Motor neuron (in vitro differentiated cells): Measurements from ENCODE around the gene AP5S1. TPM values are rescaled to one million over a fixed set of nuclear protein-coding genes. Genes with fewer than 3 reads are reported as not detected.
"Not testable (repeated sequence)": the region's sequence is repeated elsewhere in the genome, so short reads cannot be mapped to it uniquely, and the experiment has no call there.

Experiments
- ATAC-seq, 8 experiments: fragments of 200-7000 bp; cut with Tn5 transposase; replicated peaks in 6 of 8; 2 replicates each; pipeline ENCODE4 v1.8.0; 2021; ENCODE audit warnings: mild to moderate bottlenecking in 8 of 8, moderate library complexity in 8 of 8
- H3K27ac ChIP-seq, 2 donors: fragments of 250-450 bp; sonication (Bioruptor Pico); 2 replicates each; pipeline ENCODE4 v1.9.0; 2021; ENCODE audit warnings: antibody characterized with exemption in 2 of 2, mild to moderate bottlenecking in 2 of 2, moderate library complexity in 1 of 2
- H3K4me1 ChIP-seq, 2 donors: fragments of 250-450 bp; sonication (Bioruptor Pico); replicated peaks in 1 of 2; 2 replicates each; pipeline ENCODE4 v1.6.1; 2021; ENCODE audit warnings: antibody characterized with exemption in 2 of 2, mild to moderate bottlenecking in 2 of 2, moderate library complexity in 1 of 2
- H3K4me3 ChIP-seq, 5 donors: fragments of 250-450 bp; sonication (Bioruptor Pico); 2 replicates each; pipeline ENCODE4 v1.9.0; 2021; ENCODE audit warnings: antibody characterized with exemption in 5 of 5, mild to moderate bottlenecking in 5 of 5, moderate library complexity in 4 of 5
- WGBS, 10 experiments: fragments of 450-650 bp; shearing (Covaris generic); methylation state at CpG; one replicate each; pipeline ENCODE4 v1.0.0; 2022; 5-methylcytosine and 5-hydroxymethylcytosine counted together
- in situ Hi-C, 9 experiments: fragments of 400-800 bp; cut with MboI; loops; one replicate each; pipeline ENCODE4 v1.15.0; 2021; ENCODE audit warnings: low sequenced_read_pairs in 9 of 9, low pct_unique_long_range_greater_than_20kb in 2 of 9; ENCODE audit not compliant: unreplicated experiment in 9 of 9
- total RNA-seq, 8 experiments: library from RNA; unstranded; fragments of 300-600 nt; gene quantifications; 2 replicates each; pipeline versions ENCODE4 v1.2.3 to v1.2.4, GENCODE V29; 2022

The AP5S1 gene
- total RNA-seq, 8 experiments from 2014 or later, result 2.6 to 21.1 (median 10.4) TPM

DNA sequence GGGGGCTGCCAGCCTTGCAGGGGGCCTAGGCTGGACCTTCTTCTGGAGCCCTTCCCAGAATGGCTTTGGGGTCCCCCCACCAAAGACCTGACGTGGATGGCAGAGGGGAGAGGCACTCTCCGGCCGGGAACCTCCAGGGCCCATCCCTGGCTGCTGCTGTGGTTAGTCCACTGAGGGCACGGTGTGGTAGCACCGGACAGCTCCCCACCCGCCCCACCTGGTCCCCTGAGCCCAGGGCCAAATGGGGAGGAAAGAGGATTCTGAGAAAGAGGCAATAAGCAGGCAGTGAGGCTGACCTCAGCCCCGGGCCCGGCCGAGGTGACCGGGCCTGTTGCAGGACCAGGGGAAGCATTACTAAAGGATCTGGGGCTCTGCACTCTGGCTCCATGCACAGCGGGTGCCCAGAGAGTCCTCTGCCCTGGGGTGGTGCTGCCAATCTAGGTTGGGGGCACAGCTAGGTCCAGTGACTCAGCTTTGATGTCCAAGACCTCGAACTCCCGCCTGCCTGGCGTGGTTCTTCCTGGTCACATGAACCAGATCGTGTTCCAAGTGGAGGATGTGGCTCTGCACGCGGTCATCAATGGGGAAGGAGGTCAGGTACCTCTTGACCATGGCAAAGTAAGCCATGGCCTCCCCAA lies 36.0 kb upstream of the AP5S1 start:
- in situ Hi-C loops, result loop anchor here in 2 of 9 experiments (25.0 kb wide), 1 partner anchor 303 kb away; no protein-coding TSS in a partner anchor
- no peak overlapping the region for H3K27ac ChIP-seq
- ATAC-seq, result no peak
- no peak overlapping the region for H3K4me3 ChIP-seq
- WGBS, 10 experiments, result 87 to 100% (median 98%) methylated on average over 2 to 8 of the region's 17 CpGs; no CpG with 5 or more reads in 4 of the 10 experiments
- peaks cover 15 to 19% of the 10 kb centered on the region in 2 donors for H3K4me1 ChIP-seq

DNA sequence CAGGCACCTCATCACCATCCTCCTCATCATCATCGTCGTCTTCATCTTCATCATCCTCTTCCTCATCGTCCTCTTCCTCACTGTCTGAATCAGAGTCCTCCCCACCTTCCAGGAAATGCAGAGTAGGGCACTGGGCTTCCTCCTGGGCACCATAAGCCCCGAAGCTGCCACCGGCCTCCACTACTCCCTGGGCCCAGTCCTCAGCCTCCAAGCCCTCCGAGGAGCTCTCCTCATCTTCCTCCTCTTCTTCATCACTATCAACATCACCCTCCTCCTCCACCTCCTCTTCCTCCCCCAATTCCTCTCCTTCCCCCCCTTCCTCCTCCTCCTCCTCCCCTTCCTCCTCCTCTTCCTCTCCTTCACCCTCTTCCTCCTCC lies 35.5 kb upstream of the AP5S1 start:
- ATAC-seq, result no peak
- H3K4me3 ChIP-seq, result no peak overlapping the region
- H3K4me1 ChIP-seq, result peaks cover 15 to 19% of the 10 kb centered on the region in 2 donors
- 80 to 100% (median 90%) methylated on average over 1 to 6 of the region's 6 CpGs; no CpG with 5 or more reads in 6 of the 10 experiments for WGBS, 10 experiments
- H3K27ac ChIP-seq, result no peak overlapping the region
- in situ Hi-C loops, result loop anchor here in 2 of 9 experiments (25.0 kb wide), 1 partner anchor 302 kb away; no protein-coding TSS in a partner anchor

DNA sequence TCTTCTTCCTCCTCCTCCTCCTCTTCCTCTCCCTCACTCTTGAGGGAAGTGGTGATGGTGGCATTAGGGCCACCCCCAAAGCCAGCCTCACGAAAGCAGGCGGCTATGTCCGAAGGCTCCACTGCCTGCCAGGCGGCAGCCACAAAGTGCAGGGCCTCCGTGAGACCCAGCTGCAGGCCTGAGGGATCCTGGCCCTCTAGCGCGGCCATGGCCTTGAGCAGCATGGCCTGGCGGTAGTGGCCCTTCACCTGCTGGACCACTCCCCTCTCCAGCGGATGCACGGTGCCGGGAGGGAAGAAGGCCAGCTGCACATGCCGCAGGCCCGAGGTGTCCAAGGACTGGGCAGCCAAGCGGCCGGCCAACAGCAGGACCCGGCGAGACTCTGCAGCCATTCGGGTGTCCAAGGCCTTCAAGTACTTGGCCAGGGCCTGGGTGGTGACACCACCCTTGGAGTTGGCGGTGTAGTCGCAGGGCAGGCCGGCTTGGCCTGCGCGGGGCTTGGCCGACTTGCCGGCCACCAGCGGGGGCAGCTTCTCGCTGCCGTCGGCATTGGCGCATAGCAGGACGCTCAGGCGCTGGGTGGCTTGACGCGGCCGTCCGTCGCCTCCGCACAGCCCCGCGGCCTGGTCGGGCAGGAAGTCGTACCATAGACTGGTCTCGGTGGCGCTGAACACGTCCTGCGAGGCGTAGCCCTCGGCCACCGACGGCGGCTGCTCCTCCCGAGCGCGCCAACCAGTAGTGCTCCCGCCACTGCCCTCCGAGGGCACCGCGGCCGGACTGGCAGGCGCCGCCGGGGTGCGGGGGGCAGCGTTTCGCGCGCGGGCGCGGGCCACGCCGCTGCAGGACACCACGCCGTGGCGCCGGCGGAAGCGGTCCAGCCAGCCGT lies 34.9 kb upstream of the AP5S1 start:
- peak overlapping the region; percentile 42 to 70 (median 54) for H3K4me3 ChIP-seq
- peak in 4 of 8 experiments; percentile 0 to 12 (median 6) for ATAC-seq
- in situ Hi-C loops, result loop anchor here in 2 of 9 experiments (25.0 kb wide), 1 partner anchor 302 kb away; no protein-coding TSS in a partner anchor
- 60 to 80% (median 60%) methylated on average over 1 to 2 of the region's 79 CpGs; no CpG with 5 or more reads in 7 of the 10 experiments for WGBS, 10 experiments
- H3K4me1 ChIP-seq, result peaks cover 15 to 19% of the 10 kb centered on the region in 2 donors
- H3K27ac ChIP-seq, result peak overlapping the region; percentile 78 to 87

DNA sequence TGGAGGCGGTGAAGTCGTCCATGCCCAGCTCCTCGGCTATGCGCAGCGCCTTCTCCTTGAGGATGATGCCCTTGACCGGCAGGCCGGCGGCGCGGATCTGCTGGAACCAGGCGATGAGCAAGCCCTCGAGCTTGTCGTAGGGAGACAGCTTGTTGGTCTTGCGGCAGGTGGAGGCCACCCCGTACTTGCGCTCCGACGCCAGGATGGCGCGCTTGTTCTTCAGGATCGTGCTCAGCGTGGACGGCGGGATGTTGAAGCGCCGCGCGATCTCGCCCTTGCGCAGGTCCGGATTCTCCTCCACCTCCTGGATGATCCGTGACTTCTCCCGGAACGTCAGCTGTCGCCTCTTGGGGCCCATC lies 34.2 kb upstream of the AP5S1 start:
- WGBS, 10 experiments, result 0% methylated on average over 2 to 6 of the region's 35 CpGs; no CpG with 5 or more reads in 8 of the 10 experiments
- Histone ChIP-seq H3K27ac (peak overlapping the region; percentile 78 to 87), H3K4me3 (peak overlapping the region; percentile 42 to 70 (median 54)), H3K4me1 (peaks cover 15 to 17% of the 10 kb centered on the region in 2 donors)
- peak; percentile 37 to 54 (median 48) for ATAC-seq
- in situ Hi-C loops, result loop anchor here in 2 of 9 experiments (25.0 kb wide), 1 partner anchor 301 kb away; no protein-coding TSS in a partner anchor

DNA sequence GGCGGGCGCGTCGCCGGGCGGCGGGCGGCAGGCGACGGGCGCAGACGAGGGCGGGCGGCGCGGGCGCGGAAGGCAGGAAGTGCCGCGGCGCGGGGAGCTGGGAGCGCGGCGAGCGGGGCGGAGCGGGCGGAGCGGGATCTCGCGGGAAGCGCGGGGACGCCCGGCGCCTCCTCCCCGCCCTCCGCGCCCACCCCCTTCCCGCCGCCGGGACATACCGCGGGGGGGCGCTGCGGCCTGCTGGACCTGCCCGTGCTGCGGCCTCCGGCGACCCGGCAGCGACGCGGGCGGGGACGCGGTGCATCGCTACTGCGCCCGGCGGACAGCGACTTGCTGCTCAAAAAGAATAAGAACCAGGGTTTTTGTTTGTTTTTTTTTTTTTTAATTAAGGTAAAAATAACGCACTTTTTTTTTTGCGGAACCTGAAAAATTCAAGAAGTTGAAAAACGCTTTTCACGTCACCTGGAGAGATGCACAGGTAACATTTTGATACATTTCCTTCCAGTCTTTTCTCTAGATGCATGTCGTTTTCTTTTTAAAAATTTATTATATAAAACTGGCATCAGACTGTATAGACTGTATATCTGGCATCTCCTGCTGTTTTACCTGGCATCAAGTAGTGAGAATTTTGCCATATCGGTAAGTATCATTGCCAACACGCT lies 33.6 kb upstream of the AP5S1 start, which contains the start of gene CENPB:
Gene CENPB, minus strand, starts transcription at position 76 of the 659 bp plus-strand sequence. CDS start 257 bp downstream, outside the sequence.
- in situ Hi-C loops, result loop anchor here in 2 of 9 experiments (25.0 kb wide), 1 partner anchor 301 kb away; no protein-coding TSS in a partner anchor
- 0 to 46% (median 14%) methylated on average over 1 to 13 of the region's 70 CpGs for WGBS, 10 experiments
- Histone ChIP-seq H3K4me3 (peak within 1 kb of the TSS; percentile 42 to 70 (median 54)), H3K4me1 (peaks cover 15 to 17% of the 10 kb centered on the region in 2 donors), H3K27ac (peak within 1 kb of the TSS; percentile 78 to 87)
- peak; percentile 77 to 95 (median 92) for ATAC-seq

DNA sequence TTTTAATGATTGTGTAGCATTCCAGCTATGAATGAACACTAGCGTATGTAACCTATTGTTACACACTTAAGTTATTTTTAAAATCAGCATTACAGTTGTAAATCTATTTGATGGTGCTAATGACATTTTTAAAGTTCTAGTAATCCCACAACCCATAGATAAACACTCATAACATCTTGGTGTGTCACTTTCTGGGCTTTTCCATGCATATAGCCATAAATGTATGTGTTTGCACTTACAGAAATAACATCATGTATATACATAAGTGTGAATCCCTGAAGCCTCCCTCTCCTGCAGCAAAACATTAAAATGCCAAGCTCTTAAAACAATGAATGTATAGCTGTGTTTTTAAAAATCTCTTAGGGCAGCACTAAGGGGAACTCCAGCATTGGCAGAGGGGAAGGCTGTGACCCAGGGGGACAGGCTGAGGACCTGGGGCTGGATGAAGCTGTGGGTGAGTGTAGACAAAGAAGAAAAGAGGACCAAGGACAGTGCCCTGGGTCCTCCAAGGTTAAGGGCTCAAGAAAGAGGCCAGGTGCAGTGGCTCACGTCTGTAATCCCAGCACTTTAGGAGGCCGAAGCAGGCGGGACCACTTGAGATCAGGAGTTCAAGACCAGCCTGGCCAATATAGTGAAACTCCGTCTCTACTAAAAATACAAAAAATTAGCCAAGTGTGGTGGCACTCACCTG lies 32.9 kb upstream of the AP5S1 start:
- WGBS, 10 experiments, result 0 to 100% (median 79%) methylated on average over 1 to 5 of the region's 5 CpGs; no CpG with 5 or more reads in 2 of the 10 experiments
- in situ Hi-C loops, result loop anchor here in 2 of 9 experiments (25.0 kb wide), 1 partner anchor 300 kb away; no protein-coding TSS in a partner anchor
- ATAC-seq, result peak in 1 of 8 experiments; percentile 30
- H3K4me1 ChIP-seq, result peaks cover 15 to 17% of the 10 kb centered on the region in 2 donors
- H3K27ac ChIP-seq, result no peak overlapping the region
- H3K4me3 ChIP-seq, result peak overlapping the region; percentile 42 to 70 (median 54)

DNA sequence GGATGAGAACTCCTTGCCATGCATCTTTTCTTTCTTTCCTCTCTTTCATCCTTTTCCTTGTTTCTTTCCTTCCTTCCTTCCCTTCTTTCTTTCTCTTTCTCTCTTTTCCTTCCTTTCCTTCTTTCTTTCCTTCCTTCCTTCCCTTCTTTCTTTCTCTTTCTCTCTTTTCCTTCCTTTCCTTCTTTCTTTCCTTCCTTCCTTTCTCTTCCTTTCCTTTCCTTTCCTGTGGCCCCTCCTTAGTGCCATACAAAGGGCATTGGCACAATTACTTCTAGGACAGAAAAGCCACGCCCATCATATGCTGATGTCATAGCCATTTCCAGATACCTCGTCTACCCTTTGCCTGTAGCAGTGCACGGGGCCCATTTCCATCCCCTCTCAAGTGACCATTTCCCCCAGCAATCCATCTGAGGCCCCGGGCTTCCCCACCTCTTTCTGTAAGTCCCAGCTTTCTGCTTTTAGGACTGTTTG lies 31.6 kb upstream of the AP5S1 start:
- peaks cover 14 to 15% of the 10 kb centered on the region in 2 donors for H3K4me1 ChIP-seq
- in situ Hi-C loops, result loop anchor here in 2 of 9 experiments (25.0 kb wide), 1 partner anchor 299 kb away; no protein-coding TSS in a partner anchor
- H3K27ac ChIP-seq, result no peak overlapping the region
- WGBS, 10 experiments, result 4 to 60% (median 43%) methylated on average over 1 to 4 of the region's 4 CpGs
- no peak for ATAC-seq
- H3K4me3 ChIP-seq, result no peak overlapping the region

DNA sequence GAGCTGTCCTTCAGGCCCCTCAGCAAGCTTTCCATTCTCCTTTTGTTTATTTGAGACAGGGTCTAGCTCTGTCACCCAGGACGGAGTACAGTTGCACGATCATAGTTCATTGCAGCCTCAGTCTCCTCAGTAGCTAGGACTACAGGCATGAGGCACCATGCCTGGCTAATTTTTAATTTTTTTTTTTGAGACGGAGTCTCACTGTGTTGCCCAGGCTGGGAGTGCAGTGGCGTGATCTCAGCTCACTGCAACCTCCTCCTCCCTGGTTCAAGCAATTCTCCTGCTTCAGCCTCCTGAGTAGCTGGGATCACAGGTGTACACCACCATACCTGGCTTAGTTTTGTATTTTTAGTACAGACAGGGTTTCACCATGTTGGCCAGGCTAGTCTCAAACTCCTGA lies 31.1 kb upstream of the AP5S1 start:
- peaks cover 10 to 12% of the 10 kb centered on the region in 2 donors for H3K4me1 ChIP-seq
- not testable (repeated sequence) for H3K27ac ChIP-seq, H3K4me3 ChIP-seq, ATAC-seq
- in situ Hi-C loops, result loop anchor here in 2 of 9 experiments (25.0 kb wide), 1 partner anchor 298 kb away; no protein-coding TSS in a partner anchor
- 80 to 90% (median 83%) methylated on average over 2 to 3 of the region's 4 CpGs; no CpG with 5 or more reads in 5 of the 10 experiments for WGBS, 10 experiments

DNA sequence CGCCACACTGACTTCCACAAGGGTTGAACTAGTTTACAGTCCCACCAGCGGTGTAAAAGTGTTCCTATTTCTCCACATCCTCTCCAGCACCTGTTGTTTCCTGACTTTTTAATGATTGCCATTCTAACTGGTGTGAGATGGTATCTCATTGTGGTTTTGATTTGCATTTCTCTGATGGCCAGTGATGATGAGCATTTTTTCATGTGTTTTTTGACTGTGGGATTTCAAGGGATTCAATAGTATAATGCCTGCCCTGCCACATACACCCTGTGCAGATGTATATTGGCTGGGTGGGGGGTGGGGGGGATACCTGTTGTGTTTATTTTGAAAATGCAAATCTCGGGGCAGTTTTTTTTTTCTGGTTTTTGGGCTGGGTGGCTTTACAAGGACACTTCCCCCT lies 26.2 kb upstream of the AP5S1 start:
- H3K27ac ChIP-seq, H3K4me3 ChIP-seq, ATAC-seq: not testable (repeated sequence)
- peaks cover 2 to 14% of the 10 kb centered on the region in 2 donors for H3K4me1 ChIP-seq
- WGBS, 10 experiments, result no CpG with 5 or more reads among the region's 3 CpGs
- in situ Hi-C loops, result loop anchor here in 2 of 9 experiments (25.0 kb wide), 1 partner anchor 293 kb away; no protein-coding TSS in a partner anchor

DNA sequence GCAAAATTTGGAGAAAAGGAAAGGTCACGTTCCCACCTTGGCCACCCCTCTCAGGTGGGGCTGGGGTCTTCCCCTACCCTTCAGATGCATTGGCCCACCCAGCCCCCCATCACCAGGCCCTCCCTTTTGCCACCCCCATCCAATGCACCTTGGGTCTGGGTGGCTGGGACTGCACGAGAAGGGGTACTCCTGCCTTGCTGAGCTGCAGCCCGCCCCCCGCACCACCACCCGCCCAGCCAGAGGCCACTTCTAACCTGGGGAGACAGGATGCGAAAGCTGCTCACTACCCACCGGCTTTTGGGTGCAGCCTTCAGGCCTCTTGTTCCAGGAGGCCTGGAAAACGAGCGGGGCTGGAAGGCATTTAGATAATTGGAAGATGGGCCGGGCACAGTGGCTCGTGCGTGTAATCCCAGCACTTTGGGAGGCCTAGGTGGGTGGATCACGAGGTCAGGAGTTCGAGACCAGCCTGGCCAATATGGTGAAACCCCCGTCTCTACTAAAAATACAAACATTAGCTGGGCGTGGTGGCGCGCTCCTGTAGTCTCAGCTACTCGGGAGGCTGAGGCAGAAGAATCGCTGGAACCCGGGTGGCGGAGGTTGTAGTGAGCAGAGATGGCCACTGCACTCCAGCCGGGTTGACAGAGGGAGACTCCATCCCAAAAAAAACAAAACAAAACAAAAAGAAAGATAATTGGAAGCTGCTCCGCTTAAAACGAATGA lies 25.5 kb upstream of the AP5S1 start:
- in situ Hi-C loops, result loop anchor here in 2 of 9 experiments (25.0 kb wide), 1 partner anchor 292 kb away; no protein-coding TSS in a partner anchor
- H3K4me3 ChIP-seq, result peak overlapping the region in 1 of 5 donors; percentile 45
- peaks cover 8 to 21% of the 10 kb centered on the region in 2 donors for H3K4me1 ChIP-seq
- WGBS, 10 experiments, result 37 to 88% (median 81%) methylated on average over 1 to 13 of the region's 25 CpGs; no CpG with 5 or more reads in 4 of the 10 experiments
- no peak for ATAC-seq
- H3K27ac ChIP-seq, result no peak overlapping the region
